ENCODE measurements around the gene PLEKHO1. TPM values are rescaled to one million over a fixed set of nuclear protein-coding genes. Genes with fewer than 3 reads are reported as not detected.
A peak's percentile ranks its signal among the peaks of the same experiment; 100 is the strongest.
"Not testable (repeated sequence)": the region's sequence is repeated elsewhere in the genome, so short reads cannot be mapped to it uniquely, and the experiment has no call there.

Gene PLEKHO1
- total RNA-seq, 2 donors from 2014 or later, result 21.2 to 77.4 TPM

DNA sequence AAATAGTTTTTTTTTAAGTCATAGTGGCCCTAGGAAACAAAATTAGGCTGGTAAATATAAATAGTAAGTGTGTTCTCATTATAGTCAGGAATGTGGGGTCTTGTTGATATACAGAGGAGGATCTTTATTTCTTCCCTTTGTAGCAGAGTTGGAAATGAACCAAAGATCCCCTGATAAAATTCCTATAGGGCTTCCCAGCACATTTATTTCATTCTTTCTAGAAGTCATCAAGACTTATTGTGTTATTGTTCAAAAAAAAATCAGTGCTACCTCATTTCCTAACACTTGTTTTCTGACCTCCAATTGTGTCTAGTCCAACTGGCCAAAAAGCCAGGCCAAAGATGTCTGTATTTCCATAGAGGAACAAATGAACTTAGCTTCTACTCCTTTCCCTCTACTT lies 7.6 kb upstream of the PLEKHO1 start:
- Histone ChIP-seq H3K4me3 (no peak overlapping the region), H3K27ac (no peak overlapping the region), H3K9me3 (no peaks in the 10 kb centered on the region), H3K36me3 (no peaks in the 10 kb centered on the region), H3K27me3 (no peaks in the 10 kb centered on the region), H3K4me1 (peaks cover 0 to 4% of the 10 kb centered on the region in 2 donors)
- DNase-seq (ENCODE audit: low spot score), result no peak
- TF ChIP-seq CTCF (IDR thresholded peaks at IDR 0.05), result no peak

DNA sequence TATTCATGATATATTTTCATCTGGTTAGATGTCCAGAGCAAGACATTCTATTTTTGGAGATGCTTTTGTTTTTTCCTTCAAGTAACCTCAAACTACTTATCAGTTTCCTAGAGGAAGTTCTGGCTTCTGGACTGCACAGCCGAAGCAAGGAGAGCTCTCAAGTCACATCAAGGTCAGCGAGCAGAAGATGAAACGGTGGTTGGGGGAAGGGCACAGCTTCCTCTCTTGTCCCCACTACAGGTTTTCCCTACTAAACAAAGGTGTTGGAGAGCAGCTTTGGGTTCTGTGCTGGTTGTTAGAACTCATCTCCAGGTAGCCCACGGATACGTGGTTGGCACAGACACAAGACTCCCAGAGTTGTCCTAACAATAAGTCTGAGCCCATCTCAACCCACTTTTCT lies 5.1 kb upstream of the PLEKHO1 start:
- no peak for TF ChIP-seq CTCF (IDR thresholded peaks at IDR 0.05)
- no peak overlapping the region for H3K27ac ChIP-seq

GRCh38 chr1:150146016-150146415 lies 3.7 kb upstream of the PLEKHO1 start:
- not testable (repeated sequence) for H3K4me3 ChIP-seq; H3K36me3 ChIP-seq; H3K27me3 ChIP-seq; DNase-seq (ENCODE audit: low spot score); H3K9me3 ChIP-seq; H3K27ac ChIP-seq
- H3K4me1 ChIP-seq, result peaks cover 0 to 16% of the 10 kb centered on the region in 2 donors

More for the DNA sequence above, 5.1 kb upstream of the PLEKHO1 start:
- H3K4me3 ChIP-seq, result no peak overlapping the region
- H3K4me1 ChIP-seq, result peaks cover 0 to 13% of the 10 kb centered on the region in 2 donors
- H3K36me3 ChIP-seq, result no peaks in the 10 kb centered on the region
- H3K27me3 ChIP-seq, result no peaks in the 10 kb centered on the region
- no peak for DNase-seq (ENCODE audit: low spot score)
- no peaks in the 10 kb centered on the region for H3K9me3 ChIP-seq

GRCh38 chr1:150146849-150147542 lies 2.7 kb upstream of the PLEKHO1 start:
- Histone ChIP-seq H3K36me3 (no peaks in the 10 kb centered on the region), H3K27ac (no peak overlapping the region), H3K27me3 (no peaks in the 10 kb centered on the region), H3K4me3 (no peak overlapping the region), H3K4me1 (peaks cover 0 to 26% of the 10 kb centered on the region in 2 donors), H3K9me3 (no peaks in the 10 kb centered on the region)
- no peak for DNase-seq (ENCODE audit: low spot score)
- TF ChIP-seq CTCF (IDR thresholded peaks at IDR 0.05), result no peak

GRCh38 chr1:150148837-150149270 lies 862 bp upstream of the PLEKHO1 start:
- no peaks in the 10 kb centered on the region for H3K27me3 ChIP-seq
- DNase-seq (ENCODE audit: low spot score), result no peak
- H3K4me1 ChIP-seq, result peaks cover 0 to 43% of the 10 kb centered on the region in 2 donors
- peak overlapping the region; percentile 93 to 94 for H3K27ac ChIP-seq
- no peak for TF ChIP-seq CTCF (IDR thresholded peaks at IDR 0.05)
- H3K4me3 ChIP-seq, result peak overlapping the region; percentile 87 to 93
- no peaks in the 10 kb centered on the region for H3K9me3 ChIP-seq
- peaks cover 15% of the 10 kb centered on the region for H3K36me3 ChIP-seq

- peaks cover 0 to 50% of the 10 kb centered on the region in 2 donors for H3K4me1 ChIP-seq
Measured at GRCh38 chr1:150150133-150151021, 661 bp downstream of the PLEKHO1 start.

More at GRCh38 chr1:150150133-150151021, 661 bp downstream of the PLEKHO1 start:
- Histone ChIP-seq H3K4me3 (peak overlapping the region; percentile 87 to 93), H3K27ac (peak overlapping the region; percentile 93 to 94), H3K27me3 (no peaks in the 10 kb centered on the region), H3K9me3 (no peaks in the 10 kb centered on the region), H3K36me3 (peaks cover 29% of the 10 kb centered on the region)
- TF ChIP-seq CTCF (IDR thresholded peaks at IDR 0.05), result no peak
- DNase-seq (ENCODE audit: low spot score), result no peak
